HepG2 (cell line): Measurements from ENCODE around the gene CHP1. TPM values are rescaled to one million over a fixed set of nuclear protein-coding genes. Genes with fewer than 3 reads are reported as not detected.

Source experiments
- NFKBIZ ChIP-seq: IDR thresholded peaks from 2 replicates; pipeline ENCODE4 v1.6.1; 2018; ENCODE audit warnings: missing genetic modification reagents, missing compliant biosample characterization
- SAP130 ChIP-seq: IDR thresholded peaks from 2 replicates; pipeline ENCODE4 v1.6.1; 2016; ENCODE audit warnings: low read depth
- SCMH1 ChIP-seq: sonication (generic); formaldehyde crosslinking; IDR thresholded peaks from 2 replicates; pipeline ENCODE4 v1.9.0; 2021; ENCODE audit warnings: missing genetic modification reagents, mild to moderate bottlenecking, borderline replicate concordance
- SRSF9 ChIP-seq: fragments of 200-400 bp; formaldehyde crosslinking; IDR thresholded peaks from 2 replicates; pipeline ENCODE4 v1.6.1; 2018; ENCODE audit warnings: borderline replicate concordance, mild to moderate bottlenecking, low read depth, low read length; ENCODE audit not compliant: insufficient read depth, poor library complexity, severe bottlenecking
- ZKSCAN1 ChIP-seq: fragments of 150-350 bp; IDR thresholded peaks from 2 replicates; pipeline ENCODE4 v1.6.1; 2014; ENCODE audit warnings: low read length
- ZMAT3 ChIP-seq: sonication (generic); formaldehyde crosslinking; conservative IDR thresholded peaks from 2 replicates; pipeline ENCODE4 v1.7.0; 2021; ENCODE audit warnings: missing genetic modification reagents
- ZNF124 ChIP-seq: sonication (generic); formaldehyde crosslinking; IDR thresholded peaks from 2 replicates; pipeline ENCODE4 v1.4.0; 2020; ENCODE audit warnings: missing genetic modification reagents
- ZNF20 ChIP-seq: sonication (generic); formaldehyde crosslinking; IDR thresholded peaks from 2 replicates; pipeline ENCODE4 v1.4.0; 2020; ENCODE audit warnings: mild to moderate bottlenecking, moderate library complexity, missing genetic modification reagents
- ZNF225 ChIP-seq: sonication (generic); formaldehyde crosslinking; IDR thresholded peaks from 2 replicates; pipeline ENCODE4 v1.4.0; 2020; ENCODE audit warnings: mild to moderate bottlenecking, missing genetic modification reagents
- ZNF501 ChIP-seq: sonication (generic); formaldehyde crosslinking; IDR thresholded peaks from 2 replicates; pipeline ENCODE4 v1.5.1; 2020; ENCODE audit warnings: mild to moderate bottlenecking, moderate library complexity, missing genetic modification reagents
- ZNF558 ChIP-seq: sonication (generic); formaldehyde crosslinking; IDR thresholded peaks from 2 replicates; pipeline ENCODE4 v1.9.0; 2022; ENCODE audit warnings: mild to moderate bottlenecking, missing genetic modification reagents, borderline replicate concordance
- ZNF589 ChIP-seq: sonication (generic); formaldehyde crosslinking; conservative IDR thresholded peaks from 2 replicates; pipeline ENCODE4 v1.8.0; 2022; ENCODE audit warnings: mild to moderate bottlenecking, moderate library complexity, missing genetic modification reagents
- ZNF674 ChIP-seq: sonication (generic); formaldehyde crosslinking; IDR thresholded peaks from 2 replicates; pipeline ENCODE4 v1.5.0; 2020; ENCODE audit warnings: low read depth, mild to moderate bottlenecking, missing genetic modification reagents
- polyA plus RNA-seq, 8 experiments: library from polyadenylated mRNA; depleted of rRNA in 3 of 8; stranded (reverse) in 7 of 8; unstranded in 1 of 8; fragments of >200 nt; fragmentation: Illumina TruSeq in 4 of 8; extraction: Trizol in 4 of 8; gene quantifications; 2 replicates each; pipeline versions ENCODE4 v1.2.1 to v1.2.3, GENCODE V29; 2011 to 2016; ENCODE audit warnings: low read depth in 4 of 8, missing spikeins in 1 of 8, mixed read lengths in 1 of 8; ENCODE audit not compliant: insufficient read depth in 1 of 8
- total RNA-seq, 5 experiments: library from RNA; depleted of rRNA; stranded (reverse); fragments of >200 nt; fragmentation: Illumina TruSeq; extraction: Trizol; gene quantifications; 2 replicates each; pipeline ENCODE4 v1.2.3, GENCODE V29; 2016; ENCODE audit warnings: low read depth in 1 of 5
- TF ChIP-seq, protein P1 (sequence below): IDR thresholded peaks from 2 replicates; pipeline ENCODE4 v1.6.1; 2018; ENCODE audit warnings: missing genetic modification reagents
- TF ChIP-seq, protein P2 (sequence below): sonication (generic); formaldehyde crosslinking; IDR thresholded peaks from 2 replicates; pipeline ENCODE4 v1.8.1; 2023; ENCODE audit warnings: missing genetic modification reagents, inconsistent platforms, borderline replicate concordance
- TF ChIP-seq, protein P3 (sequence below): sonication (generic); formaldehyde crosslinking; IDR thresholded peaks from 2 replicates; pipeline ENCODE4 v1.5.0; 2020; ENCODE audit warnings: missing genetic modification reagents, mild to moderate bottlenecking, borderline replicate concordance
- TF ChIP-seq, protein P4 (sequence below): sonication (generic); formaldehyde crosslinking; IDR thresholded peaks from 2 replicates; pipeline ENCODE4 v1.8.1; 2023; ENCODE audit warnings: mild to moderate bottlenecking, moderate library complexity, missing genetic modification reagents
- TF ChIP-seq, protein P5 (sequence below): sonication (generic); formaldehyde crosslinking; IDR thresholded peaks from 2 replicates; pipeline ENCODE4 v1.4.0; 2020; ENCODE audit warnings: missing genetic modification reagents
- TF ChIP-seq, protein P6 (sequence below): sonication (generic); formaldehyde crosslinking; IDR thresholded peaks from 2 replicates; pipeline ENCODE4 v1.4.0; 2020; ENCODE audit warnings: missing genetic modification reagents

Gene CHP1
- total and polyA plus RNA-seq, 2 of the 13 experiments (the other 11 are each of a cell fraction or from before 2014, with no cell fraction given), result 49.6 to 76.4 TPM

DNA sequence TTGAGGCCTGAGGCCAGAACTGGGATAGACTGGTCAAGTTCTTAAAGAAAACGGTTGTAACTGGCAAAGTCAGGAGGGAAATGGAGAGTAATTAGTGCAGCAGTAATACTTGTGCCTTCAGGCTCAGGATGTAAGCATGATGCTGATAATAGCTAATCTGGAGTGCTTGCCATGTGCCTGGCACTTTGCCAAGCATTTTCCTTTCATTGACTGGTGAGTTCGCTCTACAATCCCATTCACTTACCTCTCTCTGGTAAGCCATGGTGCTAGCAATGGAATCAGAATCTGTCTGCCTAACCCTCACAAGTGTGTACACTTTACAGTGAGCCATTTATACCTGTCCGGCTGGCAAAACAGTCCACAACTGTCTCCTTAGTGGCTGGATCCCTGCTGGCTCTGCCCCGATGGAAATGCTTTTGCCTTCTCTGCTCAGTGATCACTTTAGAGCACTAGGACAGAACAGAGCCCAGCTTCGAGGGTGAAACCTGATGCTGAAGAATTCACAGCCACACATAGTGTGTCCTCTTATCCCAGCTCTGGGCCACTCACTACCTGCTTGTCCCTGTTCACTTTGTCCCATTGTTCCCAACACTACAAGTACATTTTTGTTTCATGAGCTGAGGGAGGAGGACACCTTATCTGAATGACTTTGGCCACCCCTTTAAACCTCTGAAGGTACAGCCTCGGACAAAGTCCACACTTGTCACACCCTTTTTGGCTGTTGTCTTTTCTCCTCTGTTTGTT, 10.3 kb downstream of the CHP1 start (continued):
- TF ChIP-seq, protein P1, sequence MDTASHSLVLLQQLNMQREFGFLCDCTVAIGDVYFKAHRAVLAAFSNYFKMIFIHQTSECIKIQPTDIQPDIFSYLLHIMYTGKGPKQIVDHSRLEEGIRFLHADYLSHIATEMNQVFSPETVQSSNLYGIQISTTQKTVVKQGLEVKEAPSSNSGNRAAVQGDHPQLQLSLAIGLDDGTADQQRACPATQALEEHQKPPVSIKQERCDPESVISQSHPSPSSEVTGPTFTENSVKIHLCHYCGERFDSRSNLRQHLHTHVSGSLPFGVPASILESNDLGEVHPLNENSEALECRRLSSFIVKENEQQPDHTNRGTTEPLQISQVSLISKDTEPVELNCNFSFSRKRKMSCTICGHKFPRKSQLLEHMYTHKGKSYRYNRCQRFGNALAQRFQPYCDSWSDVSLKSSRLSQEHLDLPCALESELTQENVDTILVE (CRISPR knock-in tag), result no peak
- TF ChIP-seq ZNF124, result 0 out of 2 replicates have a peak, but pooled peaks have one; percentile 47
- TF ChIP-seq ZNF225 (CRISPR knock-in tag), result no peak
- no peak for TF ChIP-seq SRSF9
- TF ChIP-seq, protein P2, sequence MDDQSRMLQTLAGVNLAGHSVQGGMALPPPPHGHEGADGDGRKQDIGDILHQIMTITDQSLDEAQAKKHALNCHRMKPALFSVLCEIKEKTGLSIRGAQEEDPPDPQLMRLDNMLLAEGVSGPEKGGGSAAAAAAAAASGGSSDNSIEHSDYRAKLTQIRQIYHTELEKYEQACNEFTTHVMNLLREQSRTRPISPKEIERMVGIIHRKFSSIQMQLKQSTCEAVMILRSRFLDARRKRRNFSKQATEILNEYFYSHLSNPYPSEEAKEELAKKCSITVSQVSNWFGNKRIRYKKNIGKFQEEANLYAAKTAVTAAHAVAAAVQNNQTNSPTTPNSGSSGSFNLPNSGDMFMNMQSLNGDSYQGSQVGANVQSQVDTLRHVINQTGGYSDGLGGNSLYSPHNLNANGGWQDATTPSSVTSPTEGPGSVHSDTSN (CRISPR knock-in tag), result no peak
- TF ChIP-seq, protein P3, sequence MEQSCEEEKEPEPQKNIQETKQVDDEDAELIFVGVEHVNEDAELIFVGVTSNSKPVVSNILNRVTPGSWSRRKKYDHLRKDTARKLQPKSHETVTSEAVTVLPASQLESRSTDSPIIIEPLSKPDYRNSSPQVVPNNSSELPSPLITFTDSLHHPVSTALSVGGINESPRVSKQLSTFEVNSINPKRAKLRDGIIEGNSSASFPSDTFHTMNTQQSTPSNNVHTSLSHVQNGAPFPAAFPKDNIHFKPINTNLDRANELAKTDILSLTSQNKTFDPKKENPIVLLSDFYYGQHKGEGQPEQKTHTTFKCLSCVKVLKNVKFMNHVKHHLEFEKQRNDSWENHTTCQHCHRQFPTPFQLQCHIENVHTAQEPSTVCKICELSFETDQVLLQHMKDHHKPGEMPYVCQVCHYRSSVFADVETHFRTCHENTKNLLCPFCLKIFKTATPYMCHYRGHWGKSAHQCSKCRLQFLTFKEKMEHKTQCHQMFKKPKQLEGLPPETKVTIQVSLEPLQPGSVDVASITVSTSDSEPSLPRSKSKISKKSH (CRISPR knock-in tag), result no peak
- no peak; the same call in 1 of the 2 replicates for TF ChIP-seq SAP130 (CRISPR knock-in tag)
- no peak for TF ChIP-seq SCMH1 (CRISPR knock-in tag)
- peak; percentile 97 for TF ChIP-seq ZKSCAN1
- no peak for TF ChIP-seq ZNF501 (CRISPR knock-in tag)
- no peak for TF ChIP-seq ZNF589 (CRISPR knock-in tag)
- TF ChIP-seq, protein P4, sequence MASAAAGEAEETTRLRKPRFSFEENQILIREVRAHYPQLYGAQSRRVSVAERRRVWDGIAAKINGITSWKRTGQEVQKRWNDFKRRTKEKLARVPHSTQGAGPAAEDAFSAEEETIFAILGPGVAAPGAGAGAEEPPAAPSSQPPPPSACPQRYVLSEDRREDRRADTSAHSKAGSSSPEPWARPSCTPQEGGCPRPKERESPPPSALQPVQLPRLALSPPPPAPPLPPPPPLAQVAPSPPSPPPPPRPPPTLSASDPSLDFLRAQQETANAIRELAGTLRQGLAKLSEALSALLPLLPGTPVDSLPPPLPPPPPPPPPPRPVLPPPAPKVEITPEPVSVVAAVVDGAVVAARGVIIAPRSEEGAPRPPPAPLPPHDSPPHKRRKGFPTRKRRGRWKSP (CRISPR knock-in tag), result no peak
- TF ChIP-seq, protein P5, sequence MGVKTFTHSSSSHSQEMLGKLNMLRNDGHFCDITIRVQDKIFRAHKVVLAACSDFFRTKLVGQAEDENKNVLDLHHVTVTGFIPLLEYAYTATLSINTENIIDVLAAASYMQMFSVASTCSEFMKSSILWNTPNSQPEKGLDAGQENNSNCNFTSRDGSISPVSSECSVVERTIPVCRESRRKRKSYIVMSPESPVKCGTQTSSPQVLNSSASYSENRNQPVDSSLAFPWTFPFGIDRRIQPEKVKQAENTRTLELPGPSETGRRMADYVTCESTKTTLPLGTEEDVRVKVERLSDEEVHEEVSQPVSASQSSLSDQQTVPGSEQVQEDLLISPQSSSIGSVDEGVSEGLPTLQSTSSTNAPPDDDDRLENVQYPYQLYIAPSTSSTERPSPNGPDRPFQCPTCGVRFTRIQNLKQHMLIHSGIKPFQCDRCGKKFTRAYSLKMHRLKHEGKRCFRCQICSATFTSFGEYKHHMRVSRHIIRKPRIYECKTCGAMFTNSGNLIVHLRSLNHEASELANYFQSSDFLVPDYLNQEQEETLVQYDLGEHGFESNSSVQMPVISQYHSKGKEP (CRISPR knock-in tag), result no peak
- TF ChIP-seq ZNF674, result no peak
- no peak for TF ChIP-seq ZNF20
- no peak for TF ChIP-seq NFKBIZ
- TF ChIP-seq, protein P6, sequence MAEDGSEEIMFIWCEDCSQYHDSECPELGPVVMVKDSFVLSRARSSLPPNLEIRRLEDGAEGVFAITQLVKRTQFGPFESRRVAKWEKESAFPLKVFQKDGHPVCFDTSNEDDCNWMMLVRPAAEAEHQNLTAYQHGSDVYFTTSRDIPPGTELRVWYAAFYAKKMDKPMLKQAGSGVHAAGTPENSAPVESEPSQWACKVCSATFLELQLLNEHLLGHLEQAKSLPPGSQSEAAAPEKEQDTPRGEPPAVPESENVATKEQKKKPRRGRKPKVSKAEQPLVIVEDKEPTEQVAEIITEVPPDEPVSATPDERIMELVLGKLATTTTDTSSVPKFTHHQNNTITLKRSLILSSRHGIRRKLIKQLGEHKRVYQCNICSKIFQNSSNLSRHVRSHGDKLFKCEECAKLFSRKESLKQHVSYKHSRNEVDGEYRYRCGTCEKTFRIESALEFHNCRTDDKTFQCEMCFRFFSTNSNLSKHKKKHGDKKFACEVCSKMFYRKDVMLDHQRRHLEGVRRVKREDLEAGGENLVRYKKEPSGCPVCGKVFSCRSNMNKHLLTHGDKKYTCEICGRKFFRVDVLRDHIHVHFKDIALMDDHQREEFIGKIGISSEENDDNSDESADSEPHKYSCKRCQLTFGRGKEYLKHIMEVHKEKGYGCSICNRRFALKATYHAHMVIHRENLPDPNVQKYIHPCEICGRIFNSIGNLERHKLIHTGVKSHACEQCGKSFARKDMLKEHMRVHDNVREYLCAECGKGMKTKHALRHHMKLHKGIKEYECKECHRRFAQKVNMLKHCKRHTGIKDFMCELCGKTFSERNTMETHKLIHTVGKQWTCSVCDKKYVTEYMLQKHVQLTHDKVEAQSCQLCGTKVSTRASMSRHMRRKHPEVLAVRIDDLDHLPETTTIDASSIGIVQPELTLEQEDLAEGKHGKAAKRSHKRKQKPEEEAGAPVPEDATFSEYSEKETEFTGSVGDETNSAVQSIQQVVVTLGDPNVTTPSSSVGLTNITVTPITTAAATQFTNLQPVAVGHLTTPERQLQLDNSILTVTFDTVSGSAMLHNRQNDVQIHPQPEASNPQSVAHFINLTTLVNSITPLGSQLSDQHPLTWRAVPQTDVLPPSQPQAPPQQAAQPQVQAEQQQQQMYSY, result no peak
- TF ChIP-seq ZMAT3 (CRISPR knock-in tag), result no peak
- no peak for TF ChIP-seq ZNF558 (CRISPR knock-in tag)
